HepG2 (cell line): ENCODE measurements around the gene TTC38. TPM values are rescaled to one million over a fixed set of nuclear protein-coding genes. Genes with fewer than 3 reads are reported as not detected.

Experiments
- ARNT ChIP-seq: fragments of 450-650 bp; IDR thresholded peaks from 2 replicates; pipeline ENCODE4 v1.6.1; 2017
- ATF3 ChIP-seq: sonication (generic); formaldehyde crosslinking; IDR thresholded peaks from 2 replicates; pipeline ENCODE4 v1.4.0; 2020; ENCODE audit warnings: missing genetic modification reagents
- GMEB2 ChIP-seq: IDR thresholded peaks from 2 replicates; pipeline ENCODE4 v1.6.1; 2016; ENCODE audit warnings: missing biosample characterization, missing genetic modification reagents, low read depth
- IKZF1 ChIP-seq: fragments of 450-650 bp; IDR thresholded peaks from 2 replicates; pipeline ENCODE4 v1.7.1; 2016
- MBNL3 ChIP-seq: fragments of 250-450 bp; sonication (Bioruptor Pico); conservative IDR thresholded peaks from 2 replicates; pipeline ENCODE4 v1.8.0; 2022; ENCODE audit warnings: mild to moderate bottlenecking, inconsistent platforms
- MEF2D ChIP-seq: sonication (generic); formaldehyde crosslinking; IDR thresholded peaks from 2 replicates; pipeline ENCODE4 v1.5.1; 2020; ENCODE audit warnings: mild to moderate bottlenecking, missing genetic modification reagents
- NR2C2 ChIP-seq: sonication (generic); formaldehyde crosslinking; IDR thresholded peaks from 2 replicates; pipeline ENCODE4 v1.4.0; 2020; ENCODE audit warnings: missing genetic modification reagents, mild to moderate bottlenecking, moderate library complexity, borderline replicate concordance
- PITX1 ChIP-seq: sonication (generic); formaldehyde crosslinking; IDR thresholded peaks from 2 replicates; pipeline ENCODE4 v1.5.1; 2020; ENCODE audit warnings: mild to moderate bottlenecking, missing genetic modification reagents
- SNRNP70 ChIP-seq: fragments of 200-400 bp; formaldehyde crosslinking; IDR thresholded peaks from 2 replicates; pipeline ENCODE4 v1.6.1; 2017; ENCODE audit warnings: mild to moderate bottlenecking, low read depth, low read length, moderate library complexity
- SSRP1 ChIP-seq: IDR thresholded peaks from 2 replicates; pipeline ENCODE4 v1.6.1; 2016; ENCODE audit warnings: control low read depth
- WIZ ChIP-seq: sonication (generic); formaldehyde crosslinking; IDR thresholded peaks from 2 replicates; pipeline ENCODE4 v1.5.1; 2020; ENCODE audit warnings: mild to moderate bottlenecking, missing genetic modification reagents
- ZBTB14 ChIP-seq: sonication (generic); formaldehyde crosslinking; IDR thresholded peaks from 2 replicates; pipeline ENCODE4 v1.4.0; 2020; ENCODE audit warnings: missing genetic modification reagents
- ZBTB7B ChIP-seq: sonication (generic); formaldehyde crosslinking; IDR thresholded peaks from 2 replicates; pipeline ENCODE4 v1.4.0; 2020; ENCODE audit warnings: missing genetic modification reagents
- ZFP36L2 ChIP-seq: sonication (generic); formaldehyde crosslinking; IDR thresholded peaks from 2 replicates; pipeline ENCODE4 v1.4.0; 2020; ENCODE audit warnings: missing genetic modification reagents
- ZFP82 ChIP-seq: sonication (generic); formaldehyde crosslinking; IDR thresholded peaks from 2 replicates; pipeline ENCODE4 v1.5.1; 2020; ENCODE audit warnings: mild to moderate bottlenecking, missing genetic modification reagents, borderline replicate concordance
- ZFP90 ChIP-seq: sonication (generic); formaldehyde crosslinking; IDR thresholded peaks from 2 replicates; pipeline ENCODE4 v1.8.0; 2022; ENCODE audit warnings: missing genetic modification reagents, mild to moderate bottlenecking, inconsistent platforms, borderline replicate concordance
- ZNF451 ChIP-seq: sonication (generic); formaldehyde crosslinking; IDR thresholded peaks from 2 replicates; pipeline ENCODE4 v1.5.0; 2020; ENCODE audit warnings: mild to moderate bottlenecking, missing genetic modification reagents
- ZNF678 ChIP-seq: sonication (generic); formaldehyde crosslinking; IDR thresholded peaks from 2 replicates; pipeline ENCODE4 v1.4.0; 2020; ENCODE audit warnings: mild to moderate bottlenecking, missing genetic modification reagents
- ZNF878 ChIP-seq: sonication (generic); formaldehyde crosslinking; IDR thresholded peaks from 2 replicates; pipeline ENCODE4 v1.8.1; 2023; ENCODE audit warnings: mild to moderate bottlenecking, missing genetic modification reagents, moderate library complexity
- ZZZ3 ChIP-seq: sonication (generic); formaldehyde crosslinking; IDR thresholded peaks from 2 replicates; pipeline ENCODE4 v1.4.0; 2020; ENCODE audit warnings: missing genetic modification reagents, mild to moderate bottlenecking, borderline replicate concordance
- polyA plus RNA-seq, 8 experiments: library from polyadenylated mRNA; depleted of rRNA in 3 of 8; stranded (reverse) in 7 of 8; unstranded in 1 of 8; fragments of >200 nt; fragmentation: Illumina TruSeq in 4 of 8; extraction: Trizol in 4 of 8; gene quantifications; 2 replicates each; pipeline versions ENCODE4 v1.2.1 to v1.2.3, GENCODE V29; 2011 to 2016; ENCODE audit warnings: low read depth in 4 of 8, missing spikeins in 1 of 8, mixed read lengths in 1 of 8; ENCODE audit not compliant: insufficient read depth in 1 of 8
- total RNA-seq, 5 experiments: library from RNA; depleted of rRNA; stranded (reverse); fragments of >200 nt; fragmentation: Illumina TruSeq; extraction: Trizol; gene quantifications; 2 replicates each; pipeline ENCODE4 v1.2.3, GENCODE V29; 2016; ENCODE audit warnings: low read depth in 1 of 5
- TF ChIP-seq, protein P1 (sequence below): sonication (generic); formaldehyde crosslinking; IDR thresholded peaks from 2 replicates; pipeline ENCODE4 v1.4.0; 2020; ENCODE audit warnings: missing genetic modification reagents, mild to moderate bottlenecking, borderline replicate concordance
- TF ChIP-seq, protein P2 (sequence below): sonication (generic); formaldehyde crosslinking; IDR thresholded peaks from 2 replicates; pipeline ENCODE4 v1.5.1; 2020; ENCODE audit warnings: missing genetic modification reagents, mild to moderate bottlenecking, borderline replicate concordance
- TF ChIP-seq, protein P3 (sequence below): sonication (generic); formaldehyde crosslinking; IDR thresholded peaks from 2 replicates; pipeline ENCODE4 v1.4.0; 2020; ENCODE audit warnings: missing genetic modification reagents

Gene TTC38
- total and polyA plus RNA-seq, 2 of the 13 experiments (the other 11 are each of a cell fraction or from before 2014, with no cell fraction given), result 101 to 105 TPM

- TF ChIP-seq GMEB2 (CRISPR knock-in tag) (no peak), MEF2D (CRISPR knock-in tag) (no peak), ZZZ3 (CRISPR knock-in tag) (0 out of 2 replicates have a peak, but pooled peaks have one; percentile 62), MBNL3 (CRISPR knock-in tag) (no peak), PITX1 (no peak; the same call in 1 of the 2 replicates), ZNF678 (CRISPR knock-in tag) (peak; percentile 54; the same call in 1 of the 2 replicates), ZFP36L2 (CRISPR knock-in tag) (no peak), IKZF1 (no peak), ZNF451 (CRISPR knock-in tag) (peak; percentile 93), ZNF878 (CRISPR knock-in tag) (0 out of 2 replicates have a peak, but pooled peaks have one; percentile 74), NR2C2 (CRISPR knock-in tag) (peak; percentile 78), WIZ (CRISPR knock-in tag) (no peak; the same call in 1 of the 2 replicates), ZBTB7B (CRISPR knock-in tag) (peak; percentile 76), ATF3 (CRISPR knock-in tag) (no peak), SNRNP70 (no peak), SSRP1 (CRISPR knock-in tag) (no peak), ZFP82 (CRISPR knock-in tag) (no peak), ARNT (no peak), ZBTB14 (CRISPR knock-in tag) (peak; percentile 76), ZFP90 (CRISPR knock-in tag) (peak; percentile 23; the same call in 1 of the 2 replicates)
- TF ChIP-seq, protein P1, sequence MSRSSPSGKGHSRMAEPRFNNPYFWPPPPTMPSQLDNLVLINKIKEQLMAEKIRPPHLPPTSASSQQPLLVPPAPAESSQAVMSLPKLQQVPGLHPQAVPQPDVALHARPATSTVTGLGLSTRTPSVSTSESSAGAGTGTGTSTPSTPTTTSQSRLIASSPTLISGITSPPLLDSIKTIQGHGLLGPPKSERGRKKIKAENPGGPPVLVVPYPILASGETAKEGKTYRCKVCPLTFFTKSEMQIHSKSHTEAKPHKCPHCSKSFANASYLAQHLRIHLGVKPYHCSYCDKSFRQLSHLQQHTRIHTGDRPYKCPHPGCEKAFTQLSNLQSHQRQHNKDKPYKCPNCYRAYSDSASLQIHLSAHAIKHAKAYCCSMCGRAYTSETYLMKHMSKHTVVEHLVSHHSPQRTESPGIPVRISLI (CRISPR knock-in tag), result peak; percentile 57; the same call in 1 of the 2 replicates
- TF ChIP-seq, protein P2, sequence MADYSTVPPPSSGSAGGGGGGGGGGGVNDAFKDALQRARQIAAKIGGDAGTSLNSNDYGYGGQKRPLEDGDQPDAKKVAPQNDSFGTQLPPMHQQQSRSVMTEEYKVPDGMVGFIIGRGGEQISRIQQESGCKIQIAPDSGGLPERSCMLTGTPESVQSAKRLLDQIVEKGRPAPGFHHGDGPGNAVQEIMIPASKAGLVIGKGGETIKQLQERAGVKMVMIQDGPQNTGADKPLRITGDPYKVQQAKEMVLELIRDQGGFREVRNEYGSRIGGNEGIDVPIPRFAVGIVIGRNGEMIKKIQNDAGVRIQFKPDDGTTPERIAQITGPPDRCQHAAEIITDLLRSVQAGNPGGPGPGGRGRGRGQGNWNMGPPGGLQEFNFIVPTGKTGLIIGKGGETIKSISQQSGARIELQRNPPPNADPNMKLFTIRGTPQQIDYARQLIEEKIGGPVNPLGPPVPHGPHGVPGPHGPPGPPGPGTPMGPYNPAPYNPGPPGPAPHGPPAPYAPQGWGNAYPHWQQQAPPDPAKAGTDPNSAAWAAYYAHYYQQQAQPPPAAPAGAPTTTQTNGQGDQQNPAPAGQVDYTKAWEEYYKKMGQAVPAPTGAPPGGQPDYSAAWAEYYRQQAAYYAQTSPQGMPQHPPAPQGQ (CRISPR knock-in tag), result no peak
- TF ChIP-seq, protein P3, sequence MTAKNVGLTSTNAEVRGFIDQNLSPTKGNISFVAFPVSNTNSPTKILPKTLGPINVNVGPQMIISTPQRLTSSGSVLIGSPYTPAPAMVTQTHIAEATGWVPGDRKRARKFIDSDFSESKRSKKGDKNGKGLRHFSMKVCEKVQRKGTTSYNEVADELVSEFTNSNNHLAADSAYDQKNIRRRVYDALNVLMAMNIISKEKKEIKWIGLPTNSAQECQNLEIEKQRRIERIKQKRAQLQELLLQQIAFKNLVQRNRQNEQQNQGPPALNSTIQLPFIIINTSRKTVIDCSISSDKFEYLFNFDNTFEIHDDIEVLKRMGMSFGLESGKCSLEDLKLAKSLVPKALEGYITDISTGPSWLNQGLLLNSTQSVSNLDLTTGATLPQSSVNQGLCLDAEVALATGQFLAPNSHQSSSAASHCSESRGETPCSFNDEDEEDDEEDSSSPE (CRISPR knock-in tag), result peak; percentile 95
These were observed 17.6 kb upstream of the TTC38 start, which contains the start of gene CDPF1 (continued) for GRCh38 chr22:46250035-46250782.
